Measurements from ENCODE around the gene TKFC. TPM values are rescaled to one million over a fixed set of nuclear protein-coding genes. Genes with fewer than 3 reads are reported as not detected.

Gene TKFC
- total RNA-seq, 2 experiments from 2014 or later = 36.9 to 42.3 TPM

GRCh38 chr11:61302550-61302949 is 30.5 kb upstream of the TKFC start:
- CTCF ChIA-PET = interaction anchor here (0.8 kb wide), 1 partner anchor 83 kb away, joined by 3 read pairs; no protein-coding TSS in a partner anchor
- ATAC-seq (no peak), DNase-seq (no peak)
- Mint-ChIP-seq H3K27me3 (no peaks in the 10 kb centered on the region), H3K4me3 (no peak overlapping the region), H3K36me3 (peaks cover 42% of the 10 kb centered on the region), H3K27ac (no peak overlapping the region), H3K4me1 (peaks cover 21% of the 10 kb centered on the region), H3K9me3 (ENCODE audit: low read depth) (no peaks in the 10 kb centered on the region)

GRCh38 chr11:61303725-61304124 is 29.3 kb upstream of the TKFC start:
- Mint-ChIP-seq H3K4me3 (no peak overlapping the region), H3K36me3 (peaks cover 36% of the 10 kb centered on the region), H3K4me1 (peaks cover 9% of the 10 kb centered on the region), H3K27me3 (no peaks in the 10 kb centered on the region), H3K27ac (no peak overlapping the region), H3K9me3 (ENCODE audit: low read depth) (no peaks in the 10 kb centered on the region)
- ATAC-seq (no peak), DNase-seq (no peak)
- CTCF ChIA-PET = interaction anchor here (0.9 kb wide), 1 partner anchor 33 kb away, joined by 5 read pairs; no protein-coding TSS in a partner anchor

- no peak for ATAC-seq
- Mint-ChIP-seq H3K4me1 (peaks cover 12% of the 10 kb centered on the region), H3K36me3 (peaks cover 33% of the 10 kb centered on the region), H3K27me3 (no peaks in the 10 kb centered on the region), H3K27ac (no peak overlapping the region), H3K4me3 (no peak overlapping the region), H3K9me3 (ENCODE audit: low read depth) (no peaks in the 10 kb centered on the region)
- DNase-seq = no peak
- CTCF ChIA-PET = interaction anchor here (0.7 kb wide), 1 partner anchor 404 kb away, joined by 3 read pairs; no protein-coding TSS in a partner anchor
Observed at GRCh38 chr11:61305417-61305816, 27.6 kb upstream of the TKFC start.

GRCh38 chr11:61306221-61306620 is 26.8 kb upstream of the TKFC start:
- no peaks in the 10 kb centered on the region for H3K9me3 Mint-ChIP-seq (ENCODE audit: low read depth)
- no peak overlapping the region for H3K27ac Mint-ChIP-seq
- H3K4me1 Mint-ChIP-seq = peaks cover 12% of the 10 kb centered on the region
- CTCF ChIA-PET = no interaction called here
- H3K36me3 Mint-ChIP-seq = peaks cover 28% of the 10 kb centered on the region
- DNase-seq = no peak
- H3K4me3 Mint-ChIP-seq = no peak overlapping the region
- ATAC-seq = no peak
- no peaks in the 10 kb centered on the region for H3K27me3 Mint-ChIP-seq

- no peak overlapping the region for H3K27ac Mint-ChIP-seq
- H3K4me3 Mint-ChIP-seq = no peak overlapping the region
- no peak for ATAC-seq
- DNase-seq = no peak
- CTCF ChIA-PET = no interaction called here
- H3K27me3 Mint-ChIP-seq = no peaks in the 10 kb centered on the region
- peaks cover 25% of the 10 kb centered on the region for H3K36me3 Mint-ChIP-seq
- H3K9me3 Mint-ChIP-seq (ENCODE audit: low read depth) = no peaks in the 10 kb centered on the region
- peaks cover 12% of the 10 kb centered on the region for H3K4me1 Mint-ChIP-seq
Observed at GRCh38 chr11:61307354-61307753, 25.7 kb upstream of the TKFC start.

GRCh38 chr11:61309141-61309540 is 23.9 kb upstream of the TKFC start:
- H3K27me3 Mint-ChIP-seq = no peaks in the 10 kb centered on the region
- peaks cover 23% of the 10 kb centered on the region for H3K36me3 Mint-ChIP-seq
- H3K9me3 Mint-ChIP-seq (ENCODE audit: low read depth) = no peaks in the 10 kb centered on the region
- H3K4me1 Mint-ChIP-seq = peaks cover 12% of the 10 kb centered on the region
- DNase-seq (no peak), ATAC-seq (no peak)
- H3K4me3 Mint-ChIP-seq = no peak overlapping the region
- CTCF ChIA-PET = interaction anchor here (0.7 to 2.7 kb wide), 4 partner anchors 14 to 81 kb away, joined by 3 to 9 read pairs (median 4); partner anchors contain the start of gene VWCE
- no peak overlapping the region for H3K27ac Mint-ChIP-seq

- DNase-seq = peak; percentile 52
- H3K36me3 Mint-ChIP-seq = peaks cover 24% of the 10 kb centered on the region
- no peaks in the 10 kb centered on the region for H3K27me3 Mint-ChIP-seq
- no peaks in the 10 kb centered on the region for H3K9me3 Mint-ChIP-seq (ENCODE audit: low read depth)
- peak overlapping the region; percentile 46 for H3K27ac Mint-ChIP-seq
- peak; percentile 67 for ATAC-seq
- peaks cover 12% of the 10 kb centered on the region for H3K4me1 Mint-ChIP-seq
- no peak overlapping the region for H3K4me3 Mint-ChIP-seq
- CTCF ChIA-PET = interaction anchor here (0.7 to 2.7 kb wide), 5 partner anchors 11 to 81 kb away, joined by 3 to 9 read pairs (median 5); partner anchors contain the start of gene VWCE
Observed at GRCh38 chr11:61309739-61310138, 23.3 kb upstream of the TKFC start.

GRCh38 chr11:61310749-61311148 is 22.3 kb upstream of the TKFC start:
- peaks cover 12% of the 10 kb centered on the region for H3K4me1 Mint-ChIP-seq
- H3K36me3 Mint-ChIP-seq = peaks cover 27% of the 10 kb centered on the region
- H3K27me3 Mint-ChIP-seq = no peaks in the 10 kb centered on the region
- H3K27ac Mint-ChIP-seq = no peak overlapping the region
- CTCF ChIA-PET = interaction anchor here (1.0 to 2.7 kb wide), 3 partner anchors 12 to 75 kb away, joined by 3 to 9 read pairs (median 6); no protein-coding TSS in a partner anchor
- ATAC-seq (no peak), DNase-seq (no peak)
- H3K9me3 Mint-ChIP-seq (ENCODE audit: low read depth) = no peaks in the 10 kb centered on the region
- H3K4me3 Mint-ChIP-seq = no peak overlapping the region

- ATAC-seq (no peak), DNase-seq (no peak)
- H3K4me3 Mint-ChIP-seq = no peak overlapping the region
- no peaks in the 10 kb centered on the region for H3K9me3 Mint-ChIP-seq (ENCODE audit: low read depth)
- no peaks in the 10 kb centered on the region for H3K27me3 Mint-ChIP-seq
- H3K36me3 Mint-ChIP-seq = peaks cover 39% of the 10 kb centered on the region
- no peak overlapping the region for H3K27ac Mint-ChIP-seq
- CTCF ChIA-PET = interaction anchor here (0.6 to 1.3 kb wide), 2 partner anchors 38 to 70 kb away, joined by 3 read pairs; no protein-coding TSS in a partner anchor
- H3K4me1 Mint-ChIP-seq = peaks cover 4% of the 10 kb centered on the region
Observed at GRCh38 chr11:61315260-61315659, 17.8 kb upstream of the TKFC start.

- Mint-ChIP-seq H3K4me3 (no peak overlapping the region), H3K9me3 (ENCODE audit: low read depth) (no peaks in the 10 kb centered on the region), H3K27me3 (no peaks in the 10 kb centered on the region), H3K27ac (peak overlapping the region; percentile 15), H3K4me1 (peaks cover 30% of the 10 kb centered on the region), H3K36me3 (peaks cover 56% of the 10 kb centered on the region)
- CTCF ChIA-PET = interaction anchor here (0.8 kb wide), 1 partner anchor 31 kb away, joined by 3 read pairs; the partner anchor contains the start of gene VWCE
- no peak for DNase-seq
- ATAC-seq = no peak
Observed at GRCh38 chr11:61325649-61326414, 7.2 kb upstream of the TKFC start.

- Mint-ChIP-seq H3K36me3 (peaks cover 58% of the 10 kb centered on the region), H3K27me3 (no peaks in the 10 kb centered on the region), H3K4me3 (no peak overlapping the region), H3K4me1 (peaks cover 47% of the 10 kb centered on the region), H3K9me3 (ENCODE audit: low read depth) (no peaks in the 10 kb centered on the region), H3K27ac (peak overlapping the region; percentile 41)
- CTCF ChIA-PET = interaction anchor here (0.8 to 1.7 kb wide), 3 partner anchors 8 to 428 kb away, joined by 4 to 6 read pairs (median 5); no protein-coding TSS in a partner anchor
- ATAC-seq (no peak), DNase-seq (no peak)
Observed at GRCh38 chr11:61327669-61328071, 5.4 kb upstream of the TKFC start.

GRCh38 chr11:61328351-61328750 is 4.7 kb upstream of the TKFC start:
- no peak overlapping the region for H3K27ac Mint-ChIP-seq
- no peak overlapping the region for H3K4me3 Mint-ChIP-seq
- ATAC-seq (no peak), DNase-seq (no peak)
- H3K9me3 Mint-ChIP-seq (ENCODE audit: low read depth) = no peaks in the 10 kb centered on the region
- no peaks in the 10 kb centered on the region for H3K27me3 Mint-ChIP-seq
- H3K36me3 Mint-ChIP-seq = peaks cover 52% of the 10 kb centered on the region
- CTCF ChIA-PET = interaction anchor here (0.8 to 1.7 kb wide), 4 partner anchors 8 to 429 kb away, joined by 3 to 6 read pairs (median 4); partner anchors contain the start of gene VWCE
- peaks cover 49% of the 10 kb centered on the region for H3K4me1 Mint-ChIP-seq

GRCh38 chr11:61329871-61330270 is 3.2 kb upstream of the TKFC start:
- H3K27me3 Mint-ChIP-seq = no peaks in the 10 kb centered on the region
- H3K4me3 Mint-ChIP-seq = no peak overlapping the region
- no peak overlapping the region for H3K27ac Mint-ChIP-seq
- CTCF ChIA-PET = interaction anchor here (1.1 to 1.8 kb wide), 2 partner anchors 56 to 106 kb away, joined by 5 to 7 read pairs; no protein-coding TSS in a partner anchor
- ATAC-seq (no peak), DNase-seq (no peak)
- no peaks in the 10 kb centered on the region for H3K9me3 Mint-ChIP-seq (ENCODE audit: low read depth)
- H3K36me3 Mint-ChIP-seq = peaks cover 45% of the 10 kb centered on the region
- peaks cover 64% of the 10 kb centered on the region for H3K4me1 Mint-ChIP-seq

Data from activated CD8-positive, alpha-beta memory T cell treated with anti-CD3 and anti-CD28 coated beads, Interleukin-2, amount 10 ng/mL, durations not matched to agents 7 days and 5 days (primary cell).